ENCODE measurements around the gene HPS4. TPM values are rescaled to one million over a fixed set of nuclear protein-coding genes. Genes with fewer than 3 reads are reported as not detected.
A peak's percentile ranks its signal among the peaks of the same experiment; 100 is the strongest.
"Not testable (repeated sequence)": the region's sequence is repeated elsewhere in the genome, so short reads cannot be mapped to it uniquely, and the experiment has no call there.

HPS4 gene
- 16.0 TPM for polyA plus RNA-seq (2013, experiment 1 of 2; ENCODE audit: insufficient read length)
- 14.4 TPM for polyA plus RNA-seq (2013, experiment 2 of 2; ENCODE audit: insufficient read length)

- DNase-seq: peak; percentile 88
Observed at GRCh38 chr22:26483439-26484359, at the start of gene HPS4, which contains the start of gene SRRD. TSS of gene HPS4 (minus strand) at chr22:26483783. CDS start at chr22:26481762, 2,021 bp downstream. TSS of gene SRRD (plus strand) at chr22:26483877. CDS start at chr22:26483891, 14 bp downstream.

GRCh38 chr22:26529345-26529744 lies 45.8 kb upstream of the HPS4 start:
- DNase-seq: no peak

GRCh38 chr22:26528518-26528917 lies 44.9 kb upstream of the HPS4 start:
- DNase-seq: not testable (repeated sequence)

- no peak for DNase-seq
Observed at GRCh38 chr22:26527574-26528465, 44.2 kb upstream of the HPS4 start.

- DNase-seq: no peak
Observed at GRCh38 chr22:26527167-26527566, 43.6 kb upstream of the HPS4 start.

- no peak for DNase-seq
Observed at GRCh38 chr22:26525946-26526564, 42.5 kb upstream of the HPS4 start.

GRCh38 chr22:26524870-26525269 lies 41.3 kb upstream of the HPS4 start:
- DNase-seq: no peak

- DNase-seq: no peak
Observed at GRCh38 chr22:26522592-26522991, 39.0 kb upstream of the HPS4 start.

GRCh38 chr22:26522012-26522411 lies 38.4 kb upstream of the HPS4 start:
- no peak for DNase-seq

GRCh38 chr22:26517429-26517828 lies 33.8 kb upstream of the HPS4 start:
- no peak for DNase-seq

- DNase-seq: no peak
Observed at GRCh38 chr22:26516503-26516902, 32.9 kb upstream of the HPS4 start.

GRCh38 chr22:26515931-26516330 lies 32.3 kb upstream of the HPS4 start:
- DNase-seq: no peak

GRCh38 chr22:26514419-26515161 lies 31.0 kb upstream of the HPS4 start:
- no peak for DNase-seq

- DNase-seq: no peak
Observed at GRCh38 chr22:26513838-26514237, 30.3 kb upstream of the HPS4 start.

- peak; percentile 92 for DNase-seq
Observed at GRCh38 chr22:26512149-26512793, 28.7 kb upstream of the HPS4 start, which contains the start of gene TFIP11. TSS of gene TFIP11 (minus strand) at chr22:26512473. CDS start at chr22:26510272, 2,201 bp downstream.

- no peak for DNase-seq
Observed at GRCh38 chr22:26508148-26508547, 24.6 kb upstream of the HPS4 start.

- no peak for DNase-seq
Observed at GRCh38 chr22:26503758-26504157, 20.2 kb upstream of the HPS4 start.

GRCh38 chr22:26502688-26503561 lies 19.3 kb upstream of the HPS4 start:
- peak; percentile 46 for DNase-seq

GRCh38 chr22:26501996-26502395 lies 18.4 kb upstream of the HPS4 start:
- DNase-seq: no peak

- DNase-seq: no peak
Observed at GRCh38 chr22:26499188-26499703, 15.7 kb upstream of the HPS4 start.
